Prostate gland (tissue), 2 donors: ENCODE data around the gene RBM39.

ENCODE experiments used
- POLR2A ChIP-seq: fragments of 450-650 bp; IDR thresholded peaks from one replicate; pipeline ENCODE4 v1.6.1; 2016; ENCODE audit warnings: antibody characterized with exemption, mild to moderate bottlenecking
- TF ChIP-seq, protein P1 (sequence below), 4 experiments: fragments of 200-600 bp in 2 of 4; fragments of 450-650 bp in 2 of 4; sonication (generic) in 2 of 4; IDR thresholded peaks; 1 replicate in 3 of 4; 2 replicates in 1 of 4; pipeline ENCODE4 v1.5.1; 2016 to 2019; ENCODE audit warnings: antibody characterized with exemption in 4 of 4, mild to moderate bottlenecking in 2 of 4, moderate library complexity in 2 of 4

DNA sequence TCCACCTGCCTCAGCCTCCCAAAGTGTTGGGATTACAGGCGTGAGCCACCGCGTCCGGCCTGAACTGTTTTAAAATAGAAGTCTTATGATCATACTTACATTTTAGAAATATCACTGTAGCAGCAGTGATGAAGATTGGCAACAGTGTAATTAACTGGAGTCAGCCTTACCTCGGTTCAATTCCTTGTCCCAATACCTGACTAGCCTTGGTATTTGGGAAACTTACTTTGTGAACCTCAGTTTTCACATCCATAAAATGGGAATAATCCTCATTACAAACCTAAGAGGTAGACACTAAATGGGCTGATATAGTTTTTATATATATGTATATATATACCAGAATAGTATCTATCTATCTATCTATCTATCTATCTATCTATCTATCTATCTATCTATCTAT lies 49.0 kb upstream of the RBM39 start:
- no peak for TF ChIP-seq POLR2A
- TF ChIP-seq, protein P1, sequence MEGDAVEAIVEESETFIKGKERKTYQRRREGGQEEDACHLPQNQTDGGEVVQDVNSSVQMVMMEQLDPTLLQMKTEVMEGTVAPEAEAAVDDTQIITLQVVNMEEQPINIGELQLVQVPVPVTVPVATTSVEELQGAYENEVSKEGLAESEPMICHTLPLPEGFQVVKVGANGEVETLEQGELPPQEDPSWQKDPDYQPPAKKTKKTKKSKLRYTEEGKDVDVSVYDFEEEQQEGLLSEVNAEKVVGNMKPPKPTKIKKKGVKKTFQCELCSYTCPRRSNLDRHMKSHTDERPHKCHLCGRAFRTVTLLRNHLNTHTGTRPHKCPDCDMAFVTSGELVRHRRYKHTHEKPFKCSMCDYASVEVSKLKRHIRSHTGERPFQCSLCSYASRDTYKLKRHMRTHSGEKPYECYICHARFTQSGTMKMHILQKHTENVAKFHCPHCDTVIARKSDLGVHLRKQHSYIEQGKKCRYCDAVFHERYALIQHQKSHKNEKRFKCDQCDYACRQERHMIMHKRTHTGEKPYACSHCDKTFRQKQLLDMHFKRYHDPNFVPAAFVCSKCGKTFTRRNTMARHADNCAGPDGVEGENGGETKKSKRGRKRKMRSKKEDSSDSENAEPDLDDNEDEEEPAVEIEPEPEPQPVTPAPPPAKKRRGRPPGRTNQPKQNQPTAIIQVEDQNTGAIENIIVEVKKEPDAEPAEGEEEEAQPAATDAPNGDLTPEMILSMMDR (IDR thresholded peaks at IDR 0.05) = no peak
